B cell (primary cell): ENCODE results near the gene TXNDC11.

ENCODE experiments used
- EZH2 ChIP-seq: IDR thresholded peaks from 2 replicates; pipeline ENCODE4 v1.6.1; 2012; ENCODE audit warnings: borderline replicate concordance, low read depth, mild to moderate bottlenecking, moderate library complexity, low read length; ENCODE audit not compliant: insufficient read depth, poor library complexity, severe bottlenecking
- TF ChIP-seq, protein P1 (sequence below): fragments of 200-600 bp; IDR thresholded peaks from one replicate; pipeline ENCODE4 v1.8.0; 2022; ENCODE audit warnings: antibody characterized with exemption, mild to moderate bottlenecking

GRCh38 chr16:11740567-11740966 lies 2.1 kb downstream of the TXNDC11 start:
- no peak for TF ChIP-seq EZH2
- TF ChIP-seq, protein P1, sequence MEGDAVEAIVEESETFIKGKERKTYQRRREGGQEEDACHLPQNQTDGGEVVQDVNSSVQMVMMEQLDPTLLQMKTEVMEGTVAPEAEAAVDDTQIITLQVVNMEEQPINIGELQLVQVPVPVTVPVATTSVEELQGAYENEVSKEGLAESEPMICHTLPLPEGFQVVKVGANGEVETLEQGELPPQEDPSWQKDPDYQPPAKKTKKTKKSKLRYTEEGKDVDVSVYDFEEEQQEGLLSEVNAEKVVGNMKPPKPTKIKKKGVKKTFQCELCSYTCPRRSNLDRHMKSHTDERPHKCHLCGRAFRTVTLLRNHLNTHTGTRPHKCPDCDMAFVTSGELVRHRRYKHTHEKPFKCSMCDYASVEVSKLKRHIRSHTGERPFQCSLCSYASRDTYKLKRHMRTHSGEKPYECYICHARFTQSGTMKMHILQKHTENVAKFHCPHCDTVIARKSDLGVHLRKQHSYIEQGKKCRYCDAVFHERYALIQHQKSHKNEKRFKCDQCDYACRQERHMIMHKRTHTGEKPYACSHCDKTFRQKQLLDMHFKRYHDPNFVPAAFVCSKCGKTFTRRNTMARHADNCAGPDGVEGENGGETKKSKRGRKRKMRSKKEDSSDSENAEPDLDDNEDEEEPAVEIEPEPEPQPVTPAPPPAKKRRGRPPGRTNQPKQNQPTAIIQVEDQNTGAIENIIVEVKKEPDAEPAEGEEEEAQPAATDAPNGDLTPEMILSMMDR, result no peak
